Hematopoietic multipotent progenitor cell treated with erythropoietin and hydrocortisone succinate and interleukin-3 and kit ligand, for 8 days (in vitro differentiated cells): ENCODE measurements around the gene RASAL1.

Source experiments
- DNase-seq: peaks from one replicate; pipeline ENCODE4 v3.0.0-alpha.2; 2015

The RASAL1 gene

DNA sequence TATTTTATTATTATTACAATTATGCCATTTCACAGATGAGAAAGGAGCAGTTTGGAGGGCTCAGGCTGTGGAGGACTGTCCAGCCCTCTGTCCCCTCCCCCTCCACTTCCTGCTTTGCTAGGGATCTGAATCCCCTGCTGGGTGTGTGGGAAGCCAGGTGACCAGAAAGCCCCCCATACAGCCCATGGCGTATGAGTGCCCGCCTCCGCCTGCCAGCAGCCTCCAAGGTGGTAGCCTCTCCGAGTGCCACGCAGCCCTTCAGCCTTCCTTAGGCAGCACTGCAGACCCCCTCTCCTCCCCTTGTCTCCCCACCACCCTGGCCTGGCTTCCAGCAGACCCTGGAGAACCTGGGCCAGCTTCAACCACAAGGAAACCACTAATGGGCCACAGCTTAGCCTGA, 66.4 kb downstream of the RASAL1 start:
- no peak for DNase-seq

DNA sequence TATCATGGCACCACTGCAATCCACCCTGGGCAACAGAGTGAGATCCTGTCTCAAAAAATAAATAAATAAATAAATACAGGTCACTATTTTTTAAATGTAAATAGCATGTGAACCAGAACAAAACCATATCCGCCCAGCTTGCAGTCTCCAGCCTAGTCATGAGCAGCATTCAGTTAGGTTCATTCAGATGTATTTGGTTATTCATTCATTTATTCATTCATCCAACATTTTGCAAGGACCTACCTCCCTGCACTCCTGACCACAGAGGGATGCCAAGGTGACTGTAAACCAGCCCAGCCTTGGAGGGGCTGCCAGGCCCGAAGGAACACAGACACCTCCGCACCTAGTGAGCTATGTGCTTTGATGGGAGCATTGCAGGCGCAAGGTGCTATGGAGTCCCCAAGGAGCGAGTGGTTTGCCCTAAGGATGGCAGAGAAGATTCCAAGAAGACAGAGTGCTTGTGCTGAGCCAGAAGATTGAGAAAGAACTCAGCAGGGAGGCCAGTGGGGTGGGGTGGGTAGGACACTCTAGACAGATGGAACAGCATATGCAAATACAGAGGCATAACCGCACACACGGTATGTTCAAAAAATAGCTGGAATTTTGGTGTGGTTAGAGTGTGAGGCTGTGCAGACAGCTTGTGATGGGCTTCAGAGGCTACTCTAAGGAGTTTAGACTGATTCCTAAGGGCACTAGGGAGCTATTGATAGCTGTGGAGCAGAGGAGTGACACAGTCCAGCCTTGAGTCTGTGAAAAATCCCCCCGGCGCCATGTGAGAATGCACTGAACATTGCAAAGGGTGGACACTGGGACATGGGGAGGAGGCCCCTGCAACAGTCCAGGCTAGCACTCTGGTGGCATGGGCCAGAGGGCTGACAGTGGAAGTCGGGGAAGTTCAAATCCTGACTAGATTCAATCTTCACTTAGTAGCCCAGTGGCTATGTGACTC, 67.3 kb downstream of the RASAL1 start:
- no peak for DNase-seq

- DNase-seq = no peak
These were observed 68.7 kb downstream of the RASAL1 start for GRCh38 chr12:113066813-113067400.

GRCh38 chr12:113065126-113066007, 70.2 kb downstream of the RASAL1 start:
- DNase-seq = no peak

DNA sequence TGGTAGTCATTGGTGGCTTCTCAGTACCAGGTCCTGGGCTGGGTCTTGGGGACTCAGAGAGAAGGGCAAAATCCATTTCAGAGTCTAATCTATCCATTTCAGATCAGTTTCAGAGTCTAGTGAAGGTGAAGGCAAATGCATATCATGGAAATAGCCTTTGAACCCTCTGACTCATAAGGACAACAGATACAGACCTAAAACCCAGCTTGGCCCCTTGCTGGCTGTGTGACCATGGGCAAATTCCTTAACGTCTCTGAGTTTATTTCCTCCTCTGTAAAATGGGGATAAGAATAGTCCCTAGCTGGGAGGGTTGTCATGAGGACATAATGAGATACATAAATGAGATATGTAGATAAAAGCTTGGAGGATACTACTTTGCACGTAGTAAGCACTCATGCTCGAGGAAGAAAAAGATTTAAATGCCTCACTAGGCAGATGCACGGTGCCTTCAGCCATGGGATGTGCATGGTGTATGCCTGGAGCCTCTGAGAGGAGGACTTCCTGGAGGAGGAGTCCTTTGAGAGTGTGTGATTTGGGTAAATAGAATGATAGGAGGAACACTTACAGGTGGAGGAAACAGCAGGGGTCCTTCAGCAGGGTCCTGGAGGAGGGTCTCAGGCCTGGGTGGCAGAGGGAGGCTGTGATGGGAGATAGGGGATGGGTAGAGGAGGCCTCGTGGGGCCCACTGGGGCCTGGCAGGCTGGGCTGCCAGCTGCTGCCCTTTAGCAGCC, 71.0 kb downstream of the RASAL1 start:
- DNase-seq = no peak

DNA sequence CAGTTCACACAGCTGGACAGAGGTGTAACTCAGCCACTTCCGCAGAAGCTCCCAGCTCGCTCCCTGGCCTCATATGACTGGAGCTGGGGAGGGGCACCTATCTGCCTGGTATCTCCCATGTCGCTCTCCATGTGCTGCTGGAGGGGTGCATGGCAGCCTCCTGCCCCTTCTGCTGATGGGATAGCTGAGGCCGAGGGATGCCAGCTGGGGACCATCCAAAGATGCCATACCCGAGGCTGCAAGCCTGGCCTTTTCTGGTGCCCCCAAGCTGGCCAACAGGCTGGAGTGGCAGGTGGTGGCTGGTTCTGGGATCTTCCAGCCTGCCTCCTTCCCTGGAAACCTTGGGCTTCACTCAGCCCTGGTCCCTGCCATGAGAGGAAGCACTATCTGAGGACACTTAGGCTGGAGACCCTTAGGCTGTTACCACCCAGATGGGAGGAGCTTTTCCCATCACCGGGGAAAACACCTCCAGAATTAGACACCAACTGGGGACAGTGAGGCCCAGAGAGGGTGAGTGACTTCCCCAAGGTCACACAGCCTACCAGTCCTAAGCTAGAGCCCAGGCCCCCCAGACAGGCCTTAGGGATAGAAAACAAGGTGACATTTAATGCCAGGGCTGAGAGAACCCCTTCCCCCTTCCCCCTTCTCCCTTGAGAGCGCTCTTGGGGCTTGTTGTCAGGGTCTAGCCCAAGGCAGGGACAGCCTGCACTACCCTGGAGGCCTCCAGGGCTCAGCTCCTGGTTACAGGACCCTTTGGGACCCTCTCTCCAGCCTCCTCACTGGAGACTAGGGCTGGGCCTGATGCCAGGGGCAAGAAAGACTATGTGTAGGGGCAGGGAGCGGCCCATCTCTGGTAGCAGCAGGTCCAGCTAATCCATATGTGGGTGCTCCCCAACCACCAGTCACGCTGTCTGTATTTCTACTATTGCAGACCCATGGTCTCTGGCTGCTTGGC, 71.9 kb downstream of the RASAL1 start:
- DNase-seq = no peak

DNA sequence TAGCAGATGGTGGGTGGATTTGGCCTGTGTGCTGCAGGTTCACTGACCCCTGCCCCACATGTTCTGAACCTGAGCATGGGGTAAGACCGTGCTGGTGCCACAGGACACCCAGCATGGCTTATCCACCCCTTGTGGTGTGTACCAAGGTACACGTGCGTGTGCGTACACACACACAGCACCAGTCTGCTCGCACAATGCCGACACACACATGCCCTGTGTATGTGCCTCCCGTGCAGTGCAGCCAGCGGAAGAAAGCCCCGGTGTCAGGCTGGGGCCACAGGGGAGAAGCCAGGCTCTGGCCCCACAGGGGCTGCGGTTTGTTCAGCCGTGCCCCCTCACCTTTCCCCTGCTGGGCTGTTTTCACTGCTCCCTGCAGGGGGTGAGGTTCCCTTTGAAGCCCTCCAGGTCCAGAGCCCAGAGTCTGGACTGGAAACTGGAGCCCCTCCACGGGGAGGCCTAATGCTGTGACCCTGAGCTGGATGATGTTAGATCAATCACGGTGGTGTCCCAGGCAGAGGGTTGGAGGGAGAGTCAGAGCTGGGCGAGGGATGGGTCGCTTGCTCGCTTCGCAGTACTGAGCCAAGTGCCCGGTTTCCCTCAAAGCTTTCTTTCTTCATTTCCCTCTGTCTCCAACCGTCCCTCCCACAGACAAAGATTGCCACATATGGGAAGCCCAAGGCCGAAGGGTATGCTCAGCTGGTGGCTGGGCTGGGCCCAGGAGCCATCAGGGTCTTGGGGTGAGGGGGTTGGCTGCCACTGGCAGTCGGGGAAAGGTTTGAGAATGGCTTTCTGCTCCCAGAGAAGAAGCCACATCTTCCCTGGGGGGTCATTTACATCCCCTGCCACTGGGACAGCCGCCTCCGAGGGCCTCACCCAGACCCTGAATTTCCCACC, 72.8 kb downstream of the RASAL1 start:
- DNase-seq = no peak

GRCh38 chr12:113061061-113061694, 74.4 kb downstream of the RASAL1 start:
- DNase-seq = no peak

- no peak for DNase-seq
These were observed 75.1 kb downstream of the RASAL1 start for GRCh38 chr12:113060336-113060960.

DNA sequence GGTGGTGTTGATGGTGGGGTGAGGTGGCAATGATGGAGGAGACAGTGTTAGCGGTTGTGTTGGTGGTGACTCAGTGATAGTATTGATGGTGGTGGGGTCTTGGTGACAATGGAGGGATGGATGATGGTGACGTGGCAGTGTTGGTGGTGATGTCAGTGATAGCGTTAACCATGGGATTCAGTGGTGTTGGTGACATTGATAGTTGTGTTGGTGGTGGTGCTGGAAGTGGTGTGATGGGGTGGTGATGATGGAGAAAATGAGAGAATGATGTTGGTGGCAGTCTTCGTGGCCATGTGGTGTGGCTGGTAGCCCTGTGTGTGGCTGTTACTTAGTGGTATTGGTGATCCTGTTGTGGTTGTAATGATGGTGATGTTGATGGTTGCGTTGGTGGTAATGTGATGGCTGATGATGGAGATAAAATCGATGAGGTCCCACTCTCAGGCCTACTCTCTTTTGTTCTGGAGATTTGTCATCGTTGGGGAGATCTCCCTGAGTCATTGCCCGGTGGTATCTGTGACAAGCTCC, 76.4 kb downstream of the RASAL1 start:
- no peak for DNase-seq

DNA sequence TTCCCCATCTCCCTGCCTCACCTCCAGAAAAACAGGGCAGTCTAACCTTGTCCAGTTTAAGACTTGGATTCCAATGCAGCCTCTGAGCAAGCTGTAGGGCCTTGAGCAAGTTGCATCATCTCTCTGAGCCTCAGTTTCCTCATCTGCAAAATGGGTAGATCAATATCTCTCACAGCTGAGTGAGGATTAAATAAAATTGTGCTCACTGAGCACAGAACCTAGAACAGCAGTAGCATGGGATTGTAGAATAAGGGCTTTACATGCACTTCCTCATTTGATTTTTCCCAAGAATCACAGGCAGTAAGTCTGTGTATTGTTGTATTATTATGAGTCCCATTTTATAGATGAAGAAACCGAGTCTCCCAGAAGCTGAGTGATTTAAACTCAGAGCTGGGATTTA, 77.0 kb downstream of the RASAL1 start:
- DNase-seq = no peak

DNA sequence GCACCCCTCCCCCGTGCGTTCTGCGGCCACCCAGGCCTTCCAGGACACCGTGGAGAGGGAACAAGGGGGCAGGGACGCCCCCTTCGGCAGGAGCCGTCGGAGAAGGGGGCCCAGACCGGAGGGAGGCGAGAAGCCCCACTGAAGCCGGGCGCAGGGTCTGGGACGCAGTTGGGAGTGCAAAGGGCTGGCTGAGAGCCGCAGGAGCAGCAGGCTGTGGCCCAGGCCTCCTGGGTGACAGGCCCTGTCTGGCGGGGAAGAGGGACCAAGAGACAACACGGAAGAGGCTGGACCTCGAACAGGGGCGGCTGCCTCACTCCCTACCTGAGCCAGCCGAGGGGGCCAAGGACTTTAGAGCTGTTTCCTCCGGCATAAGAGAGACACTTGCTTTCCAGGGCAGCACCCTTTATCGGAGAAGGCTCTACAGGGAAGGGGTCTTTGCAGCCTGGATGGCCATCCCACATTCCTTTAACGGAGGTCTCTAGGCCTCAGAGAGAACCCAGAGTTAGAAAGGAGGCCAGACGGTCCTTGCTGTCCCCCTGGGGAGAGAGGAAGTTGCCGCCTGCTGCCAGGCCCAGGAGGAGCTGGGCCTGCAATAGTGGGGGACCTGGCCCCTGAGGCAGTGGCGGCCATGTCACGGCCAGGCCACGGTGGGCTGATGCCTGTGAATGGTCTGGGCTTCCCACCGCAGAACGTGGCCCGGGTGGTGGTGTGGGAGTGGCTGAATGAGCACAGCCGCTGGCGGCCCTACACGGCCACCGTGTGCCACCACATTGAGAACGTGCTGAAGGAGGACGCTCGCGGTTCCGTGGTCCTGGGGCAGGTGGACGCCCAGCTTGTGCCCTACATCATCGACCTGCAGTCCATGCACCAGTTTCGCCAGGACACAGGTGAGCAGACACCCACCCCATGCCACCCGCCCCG, 77.7 kb downstream of the RASAL1 start:
- DNase-seq = no peak

- no peak for DNase-seq
These were observed 78.7 kb downstream of the RASAL1 start, which contains the start of gene DTX1 for GRCh38 chr12:113056631-113057488. TSS of gene DTX1 (plus strand) at chr12:113056730. CDS start at chr12:113058193, 1,463 bp downstream.

- DNase-seq = no peak
These were observed 79.3 kb downstream of the RASAL1 start for GRCh38 chr12:113056381-113056630.

DNA sequence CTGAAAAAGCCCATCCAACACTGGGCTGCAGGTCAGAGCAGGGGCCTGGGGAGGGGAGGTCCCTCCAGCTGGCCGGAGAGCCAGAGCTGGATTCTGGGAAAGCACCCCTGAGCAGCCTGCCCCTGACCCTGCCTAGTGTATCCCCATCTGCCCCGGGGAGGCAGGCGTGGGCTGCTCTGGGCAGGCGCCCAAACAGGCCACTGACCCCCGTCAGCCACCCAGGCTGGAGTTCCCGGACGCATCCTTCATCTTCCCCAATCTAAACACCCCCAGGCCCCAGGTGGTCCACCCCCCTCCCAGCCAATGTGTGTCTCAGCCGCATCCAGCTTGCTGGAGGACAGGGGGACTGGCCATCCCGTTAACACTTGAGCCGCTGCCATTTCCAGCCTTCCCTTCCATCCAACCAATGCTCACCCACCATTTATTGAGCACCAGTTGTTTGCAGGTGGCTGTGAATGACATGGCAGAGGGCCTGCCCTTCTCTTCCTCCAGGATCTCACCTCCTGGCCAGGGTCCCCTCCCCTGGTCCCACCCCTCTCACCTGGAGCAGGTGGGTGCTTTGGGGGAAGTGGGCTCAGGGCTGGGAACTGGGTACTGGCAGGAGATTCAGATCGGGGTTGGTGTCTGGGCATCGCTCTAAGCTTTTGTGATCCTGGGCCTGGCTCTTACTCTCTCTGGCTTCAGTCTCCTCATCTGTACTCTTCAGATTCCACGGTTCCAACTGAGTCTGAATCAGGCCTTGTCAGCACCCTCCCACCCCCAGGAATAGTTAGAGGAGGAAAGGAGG, 79.8 kb downstream of the RASAL1 start:
- DNase-seq = no peak

GRCh38 chr12:113054948-113055486, 80.5 kb downstream of the RASAL1 start:
- DNase-seq = no peak
